Bronchial epithelial cell (primary cell): ENCODE data around the gene MTRF1. TPM values are rescaled to one million over a fixed set of nuclear protein-coding genes. Genes with fewer than 3 reads are reported as not detected.

Source experiments
- DNase-seq: peaks from one replicate; pipeline ENCODE4 v3.0.0-alpha.2; 2010; ENCODE audit warnings: low read depth
- FAIRE-seq: peaks from 2 replicates; lab custom pipeline; 2011; peaks lifted over from hg19 to GRCh38; lab: Jason Lieb, UNC
- H3K27me3 ChIP-seq: 2 replicates; pipeline ENCODE4 v1.5.1; 2011; ENCODE audit warnings: low read length; ENCODE audit not compliant: control insufficient read depth, insufficient read depth
- H3K36me3 ChIP-seq: 2 replicates; pipeline ENCODE4 v1.5.1; 2011; ENCODE audit warnings: low read length; ENCODE audit not compliant: control insufficient read depth, insufficient read depth
- H3K4me3 ChIP-seq: 2 replicates; pipeline ENCODE4 v1.5.1; 2011; ENCODE audit warnings: mild to moderate bottlenecking, low read depth, low read length, control low read depth
- total RNA-seq: library from RNA; depleted of rRNA; stranded (reverse); fragments of >200 nt; gene quantifications from 2 replicates; pipeline ENCODE4 v1.2.1, GENCODE V29; 2014
- TF ChIP-seq, protein P1 (sequence below): IDR thresholded peaks from 2 replicates; pipeline ENCODE4 v1.5.1; 2011; ENCODE audit warnings: mild to moderate bottlenecking, moderate library complexity, low read length, control low read depth, inconsistent platforms; ENCODE audit not compliant: insufficient read depth, severe bottlenecking

The MTRF1 gene
- total RNA-seq, 1 donor from 2014 or later, result 10.0 TPM

DNA sequence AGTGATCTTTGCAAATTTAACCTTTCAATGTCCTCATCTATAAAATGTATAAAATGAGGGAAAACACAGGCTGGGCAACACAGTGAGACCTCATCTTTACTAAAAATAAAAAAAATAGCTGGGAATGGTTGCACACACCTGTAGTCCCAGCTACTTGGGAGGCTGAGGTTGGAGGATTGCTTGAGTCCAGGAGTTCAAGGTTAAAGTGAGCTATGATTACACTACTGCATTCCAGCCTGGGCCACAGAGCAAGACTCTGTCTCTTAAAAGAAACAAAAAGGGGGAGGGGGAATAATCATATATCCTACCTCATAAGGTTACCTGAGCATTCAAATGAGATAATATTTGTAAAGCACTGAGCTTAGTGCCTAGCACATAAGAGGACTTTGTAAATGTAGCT lies 5.8 kb downstream of the MTRF1 start:
- H3K27me3 ChIP-seq, result no peaks in the 10 kb centered on the region
- TF ChIP-seq, protein P1, sequence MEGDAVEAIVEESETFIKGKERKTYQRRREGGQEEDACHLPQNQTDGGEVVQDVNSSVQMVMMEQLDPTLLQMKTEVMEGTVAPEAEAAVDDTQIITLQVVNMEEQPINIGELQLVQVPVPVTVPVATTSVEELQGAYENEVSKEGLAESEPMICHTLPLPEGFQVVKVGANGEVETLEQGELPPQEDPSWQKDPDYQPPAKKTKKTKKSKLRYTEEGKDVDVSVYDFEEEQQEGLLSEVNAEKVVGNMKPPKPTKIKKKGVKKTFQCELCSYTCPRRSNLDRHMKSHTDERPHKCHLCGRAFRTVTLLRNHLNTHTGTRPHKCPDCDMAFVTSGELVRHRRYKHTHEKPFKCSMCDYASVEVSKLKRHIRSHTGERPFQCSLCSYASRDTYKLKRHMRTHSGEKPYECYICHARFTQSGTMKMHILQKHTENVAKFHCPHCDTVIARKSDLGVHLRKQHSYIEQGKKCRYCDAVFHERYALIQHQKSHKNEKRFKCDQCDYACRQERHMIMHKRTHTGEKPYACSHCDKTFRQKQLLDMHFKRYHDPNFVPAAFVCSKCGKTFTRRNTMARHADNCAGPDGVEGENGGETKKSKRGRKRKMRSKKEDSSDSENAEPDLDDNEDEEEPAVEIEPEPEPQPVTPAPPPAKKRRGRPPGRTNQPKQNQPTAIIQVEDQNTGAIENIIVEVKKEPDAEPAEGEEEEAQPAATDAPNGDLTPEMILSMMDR, result no peak
- no peak overlapping the region for H3K4me3 ChIP-seq
- no peaks in the 10 kb centered on the region for H3K36me3 ChIP-seq
- DNase-seq, result no peak
- FAIRE-seq, result no peak

DNA sequence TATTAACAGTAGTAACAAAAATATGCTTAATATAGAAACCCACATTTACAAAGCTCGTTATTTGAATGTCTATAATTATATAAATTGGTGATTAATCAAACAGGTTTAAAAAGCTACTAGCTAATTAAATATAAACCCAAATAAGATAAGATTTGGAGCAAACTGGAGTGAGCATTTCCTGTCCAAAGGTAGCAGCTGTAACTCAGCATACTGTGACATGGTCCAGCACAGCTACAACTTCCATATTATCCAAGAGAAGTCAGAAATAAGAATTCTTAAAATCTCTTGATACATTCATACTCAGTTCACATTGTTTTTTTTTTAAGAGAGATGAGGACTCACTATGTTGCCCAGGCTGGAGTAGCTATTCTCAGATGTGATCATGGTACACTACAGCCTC lies 8.5 kb downstream of the MTRF1 start:
- DNase-seq (no peak), FAIRE-seq (no peak)
- H3K27me3 ChIP-seq, result no peaks in the 10 kb centered on the region
- H3K36me3 ChIP-seq, result peaks cover 1% of the 10 kb centered on the region
- no peak overlapping the region for H3K4me3 ChIP-seq
- TF ChIP-seq, protein P1, result no peak

DNA sequence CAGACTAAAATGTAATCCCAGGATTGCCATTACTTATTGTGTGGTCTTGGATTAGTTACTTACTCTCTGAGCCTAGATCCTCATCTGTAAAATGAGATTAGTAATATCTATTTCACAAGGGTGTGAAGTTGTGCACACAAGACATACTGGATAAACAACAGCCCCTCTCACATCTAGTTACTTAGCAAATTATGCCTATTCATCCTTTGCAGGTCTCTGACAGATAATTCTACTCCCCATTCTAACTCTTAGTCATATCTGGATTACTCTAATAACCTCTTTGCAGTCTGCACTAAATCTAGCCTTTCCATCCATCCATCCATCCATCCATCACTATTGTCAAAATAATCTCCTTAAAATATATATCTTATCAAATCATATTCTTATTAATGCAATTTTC lies 12.4 kb downstream of the MTRF1 start:
- Histone ChIP-seq H3K27me3 (no peaks in the 10 kb centered on the region), H3K4me3 (no peak overlapping the region), H3K36me3 (peaks cover 5% of the 10 kb centered on the region)
- DNase-seq, result no peak
- no peak for FAIRE-seq
- TF ChIP-seq, protein P1, result no peak

- DNase-seq (no peak), FAIRE-seq (peak; percentile 40)
- Histone ChIP-seq H3K36me3 (peaks cover 5% of the 10 kb centered on the region), H3K4me3 (no peak overlapping the region), H3K27me3 (no peaks in the 10 kb centered on the region)
- TF ChIP-seq, protein P1, result no peak
Observed at GRCh38 chr13:41246969-41247680, 16.3 kb downstream of the MTRF1 start.

DNA sequence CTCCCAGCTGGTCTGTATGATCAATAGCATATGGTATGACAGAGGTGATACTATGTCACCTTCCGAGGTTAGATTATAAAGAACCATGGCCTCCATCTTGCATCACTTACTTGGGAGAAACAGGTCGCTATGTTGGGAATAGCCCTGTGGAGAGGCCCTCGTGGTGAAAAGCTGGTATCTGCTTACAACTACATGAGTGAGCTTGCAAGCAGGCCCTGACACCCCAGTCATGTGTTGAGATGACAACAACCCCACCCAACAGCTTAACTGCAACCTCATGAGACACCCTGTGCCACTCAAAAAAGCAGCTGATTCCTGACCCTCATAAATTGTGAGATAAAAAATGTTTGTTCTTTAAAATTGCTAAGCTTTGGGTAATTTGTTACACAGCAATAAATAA lies 18.8 kb downstream of the MTRF1 start:
- Histone ChIP-seq H3K4me3 (no peak overlapping the region), H3K27me3 (no peaks in the 10 kb centered on the region), H3K36me3 (peaks cover 5% of the 10 kb centered on the region)
- no peak for FAIRE-seq
- TF ChIP-seq, protein P1, result no peak
- peak; percentile 69 for DNase-seq

DNA sequence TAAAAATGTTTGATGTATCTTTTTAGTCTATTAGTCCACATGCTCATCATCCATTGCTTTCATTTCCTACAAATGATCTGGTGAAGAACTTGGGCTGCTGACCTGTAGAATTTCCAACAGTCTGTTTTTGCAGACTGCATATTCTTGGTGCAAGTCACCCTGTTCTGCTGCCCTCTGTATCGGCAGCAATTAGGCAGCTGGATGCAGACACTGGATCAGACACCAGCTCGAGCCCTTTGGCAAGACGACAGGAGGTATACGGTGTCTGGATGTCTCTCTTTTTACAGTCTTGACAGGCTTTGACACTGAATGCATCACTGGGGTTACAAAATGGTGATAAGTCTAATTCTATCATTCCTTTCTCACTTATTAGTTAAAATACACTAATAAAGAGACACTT lies 21.8 kb downstream of the MTRF1 start:
- no peak overlapping the region for H3K4me3 ChIP-seq
- DNase-seq, result no peak
- no peak for FAIRE-seq
- TF ChIP-seq, protein P1, result no peak
- H3K27me3 ChIP-seq, result no peaks in the 10 kb centered on the region
- H3K36me3 ChIP-seq, result peaks cover 2% of the 10 kb centered on the region
